Endodermal cell (in vitro differentiated cells): ENCODE measurements around the gene RGS19. TPM values are rescaled to one million over a fixed set of nuclear protein-coding genes. Genes with fewer than 3 reads are reported as not detected.

ENCODE experiments used
- DNase-seq: peaks from one replicate; pipeline ENCODE4 v3.0.0-alpha.2; 2017
- H3K27ac ChIP-seq: 2 replicates; pipeline ENCODE4 v1.5.1; 2013; ENCODE audit warnings: mild to moderate bottlenecking, low read depth, low read length, moderate library complexity
- H3K27me3 ChIP-seq: 2 replicates; pipeline ENCODE4 v1.6.1; 2013; ENCODE audit warnings: mild to moderate bottlenecking, low read length, moderate library complexity; ENCODE audit not compliant: insufficient read depth, control insufficient read depth, poor library complexity, severe bottlenecking
- H3K36me3 ChIP-seq: 2 replicates; pipeline ENCODE4 v1.7.0; 2013; ENCODE audit warnings: mild to moderate bottlenecking, low read length, moderate library complexity; ENCODE audit not compliant: control insufficient read depth, insufficient read depth
- H3K4me1 ChIP-seq: one replicate; pipeline ENCODE4 v1.7.0; 2013; ENCODE audit warnings: low read length; ENCODE audit not compliant: control insufficient read depth, insufficient read depth
- H3K4me3 ChIP-seq: 2 replicates; pipeline ENCODE4 v1.5.1; 2013; ENCODE audit warnings: mild to moderate bottlenecking, low read length, moderate library complexity
- H3K9ac ChIP-seq: 2 replicates; pipeline ENCODE4 v1.6.1; 2013; ENCODE audit warnings: mild to moderate bottlenecking, low read length, moderate library complexity; ENCODE audit not compliant: poor library complexity, severe bottlenecking; ENCODE audit errors: extremely low read depth
- H3K9me3 ChIP-seq: 2 replicates; pipeline ENCODE4 v1.6.1; 2013; ENCODE audit warnings: mild to moderate bottlenecking, low read length, moderate library complexity; ENCODE audit not compliant: control insufficient read depth
- H3K27ac Mint-ChIP-seq: 2 replicates; pipeline ENCODE4 v1.8.0; 2020; ENCODE audit warnings: mixed read lengths
- H3K27me3 Mint-ChIP-seq: 2 replicates; pipeline ENCODE4 v1.8.0; 2021; ENCODE audit warnings: mild to moderate bottlenecking, mixed read lengths; ENCODE audit not compliant: insufficient read depth
- H3K36me3 Mint-ChIP-seq: 2 replicates; pipeline ENCODE4 v1.8.0; 2020; ENCODE audit warnings: low read depth, mixed read lengths
- H3K4me1 Mint-ChIP-seq: 2 replicates; pipeline ENCODE4 v1.8.0; 2020; ENCODE audit warnings: mixed read lengths
- H3K4me3 Mint-ChIP-seq: 2 replicates; pipeline ENCODE4 v1.8.0; 2020; ENCODE audit warnings: mild to moderate bottlenecking, moderate library complexity, mixed read lengths
- H3K9me3 Mint-ChIP-seq: 2 replicates; pipeline ENCODE4 v1.8.0; 2020; ENCODE audit warnings: mild to moderate bottlenecking, mixed read lengths
- CTCF ChIP-seq: fragments of 200-600 bp; sonication (generic); conservative IDR thresholded peaks from 2 replicates; pipeline ENCODE4 v1.5.0; 2021; ENCODE audit warnings: antibody characterized with exemption, mild to moderate bottlenecking
- WGBS, 2 experiments: methylation state at CpG; one replicate each; pipeline versions ENCODE4 v1.1.5 to v1.1.7; 2013; ENCODE audit warnings: missing lambda C conversion rate in 2 of 2, mixed read lengths in 1 of 2; ENCODE audit not compliant: insufficient coverage in 1 of 2, insufficient read length in 1 of 2; 5-methylcytosine and 5-hydroxymethylcytosine counted together
- total RNA-seq, 2 donors: library from RNA; stranded (reverse); fragmentation: NEBNext Ultra II Directional in 1 of 2; extraction: Animal tissue kit (Norgen Biotek cat#: 25700) in 1 of 2; gene quantifications; 2 replicates in 1 of 2; 3 replicates in 1 of 2; pipeline ENCODE4 v1.2.1, GENCODE V29; 2021

RGS19 gene
- total RNA-seq, 2 donors from 2014 or later = 14.6 to 15.8 TPM

GRCh38 chr20:64099880-64100565 lies 20.7 kb upstream of the RGS19 start:
- Mint-ChIP-seq H3K27ac (no peak overlapping the region), H3K4me1 (no peaks in the 10 kb centered on the region), H3K9me3 (peaks cover 2% of the 10 kb centered on the region)

GRCh38 chr20:64099086-64099786 lies 19.9 kb upstream of the RGS19 start:
- WGBS, 2 experiments = 74 to 91% methylated on average over 10 to 21 of the region's 21 CpGs
- peaks cover 33% of the 10 kb centered on the region for H3K27me3 ChIP-seq
- H3K4me1 ChIP-seq = no peaks in the 10 kb centered on the region
- Mint-ChIP-seq H3K9me3 (peaks cover 2% of the 10 kb centered on the region), H3K27me3 (peaks cover 29% of the 10 kb centered on the region), H3K36me3 (peaks cover 7% of the 10 kb centered on the region), H3K4me1 (no peaks in the 10 kb centered on the region), H3K4me3 (no peak overlapping the region), H3K27ac (no peak overlapping the region)
- TF ChIP-seq CTCF = no peak
- no peak for DNase-seq
- H3K9ac ChIP-seq = no peak overlapping the region
- H3K9me3 ChIP-seq = no peaks in the 10 kb centered on the region
- no peak overlapping the region for H3K27ac ChIP-seq
- no peak overlapping the region for H3K4me3 ChIP-seq
- no peaks in the 10 kb centered on the region for H3K36me3 ChIP-seq

More at GRCh38 chr20:64099880-64100565, 20.7 kb upstream of the RGS19 start:
- no peaks in the 10 kb centered on the region for H3K9me3 ChIP-seq
- no peak overlapping the region for H3K4me3 ChIP-seq
- H3K27ac ChIP-seq = no peak overlapping the region
- no peak for DNase-seq
- Mint-ChIP-seq H3K4me3 (no peak overlapping the region), H3K27me3 (peaks cover 29% of the 10 kb centered on the region), H3K36me3 (peaks cover 7% of the 10 kb centered on the region)
- 87 to 89% methylated on average over 7 to 14 of the region's 14 CpGs for WGBS, 2 experiments
- no peak overlapping the region for H3K9ac ChIP-seq
- no peaks in the 10 kb centered on the region for H3K4me1 ChIP-seq
- TF ChIP-seq CTCF = no peak
- H3K36me3 ChIP-seq = no peaks in the 10 kb centered on the region
- peaks cover 33% of the 10 kb centered on the region for H3K27me3 ChIP-seq

- no peak overlapping the region for H3K27ac Mint-ChIP-seq
- no peaks in the 10 kb centered on the region for H3K9me3 ChIP-seq
- peaks cover 24% of the 10 kb centered on the region for H3K27me3 Mint-ChIP-seq
- H3K4me1 Mint-ChIP-seq = no peaks in the 10 kb centered on the region
- no peak overlapping the region for H3K4me3 ChIP-seq
- H3K36me3 ChIP-seq = no peaks in the 10 kb centered on the region
- no peak for DNase-seq
- TF ChIP-seq CTCF = no peak
- no peaks in the 10 kb centered on the region for H3K4me1 ChIP-seq
- H3K27ac ChIP-seq = no peak overlapping the region
- 94 to 95% methylated on average over 19 to 28 of the region's 28 CpGs for WGBS, 2 experiments
- H3K9me3 Mint-ChIP-seq = peaks cover 2% of the 10 kb centered on the region
- H3K27me3 ChIP-seq = peaks cover 30% of the 10 kb centered on the region
- H3K4me3 Mint-ChIP-seq = no peak overlapping the region
- peaks cover 7% of the 10 kb centered on the region for H3K36me3 Mint-ChIP-seq
- H3K9ac ChIP-seq = no peak overlapping the region
Measured at GRCh38 chr20:64098471-64099013, 19.2 kb upstream of the RGS19 start.
